Measurements from ENCODE around the gene FCAMR.

FCAMR gene

DNA sequence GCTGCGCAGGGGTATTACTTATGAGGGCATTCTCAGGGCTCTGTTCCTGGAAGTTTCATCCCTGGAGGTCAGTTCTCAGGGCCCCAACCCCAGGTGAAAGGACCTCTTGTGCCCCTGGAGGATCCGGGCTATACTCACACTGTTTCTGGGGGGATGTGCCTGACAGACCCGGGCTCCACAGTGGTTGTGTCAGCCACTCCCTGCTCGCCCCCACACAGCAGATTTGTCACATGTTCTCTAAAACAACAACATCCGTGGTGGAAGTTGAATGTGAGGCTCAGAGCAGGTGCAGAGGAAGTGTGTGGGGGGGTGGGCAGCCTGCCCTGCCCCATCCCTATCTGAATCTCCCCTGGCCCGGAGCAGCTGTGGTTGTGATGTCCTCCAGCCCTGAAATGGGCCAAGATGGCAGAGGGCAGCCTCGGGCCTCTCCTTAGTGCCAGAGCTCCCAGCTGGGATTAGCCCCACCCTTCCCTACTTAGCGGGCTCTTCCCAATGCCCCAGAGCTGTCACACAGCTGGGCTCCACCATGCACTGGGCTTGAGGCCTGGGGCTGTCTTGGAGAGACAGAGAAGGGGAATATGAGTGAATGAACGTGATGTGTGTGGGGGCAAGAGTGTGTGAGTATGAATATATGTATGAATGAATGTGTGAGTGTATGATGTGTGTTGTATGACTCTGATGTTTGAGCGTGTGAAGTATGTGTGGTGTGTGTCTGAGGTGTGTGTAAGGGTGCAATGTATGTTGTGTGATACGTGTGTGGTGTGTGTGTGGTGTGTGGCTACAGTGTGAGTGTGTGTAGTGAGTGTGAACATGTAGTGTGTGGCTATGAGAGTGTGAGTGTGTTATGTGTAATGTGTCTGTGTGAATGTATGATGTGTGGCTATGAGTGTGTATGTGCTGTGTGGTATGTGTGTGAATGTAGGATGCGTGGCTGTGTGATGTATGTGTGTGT is 47.0 kb downstream of the FCAMR start:
- TF ChIP-seq EZH2phosphoT487 (IDR thresholded peaks at IDR 0.05; ENCODE audit: low read depth): no peak
- TF ChIP-seq, protein P1, sequence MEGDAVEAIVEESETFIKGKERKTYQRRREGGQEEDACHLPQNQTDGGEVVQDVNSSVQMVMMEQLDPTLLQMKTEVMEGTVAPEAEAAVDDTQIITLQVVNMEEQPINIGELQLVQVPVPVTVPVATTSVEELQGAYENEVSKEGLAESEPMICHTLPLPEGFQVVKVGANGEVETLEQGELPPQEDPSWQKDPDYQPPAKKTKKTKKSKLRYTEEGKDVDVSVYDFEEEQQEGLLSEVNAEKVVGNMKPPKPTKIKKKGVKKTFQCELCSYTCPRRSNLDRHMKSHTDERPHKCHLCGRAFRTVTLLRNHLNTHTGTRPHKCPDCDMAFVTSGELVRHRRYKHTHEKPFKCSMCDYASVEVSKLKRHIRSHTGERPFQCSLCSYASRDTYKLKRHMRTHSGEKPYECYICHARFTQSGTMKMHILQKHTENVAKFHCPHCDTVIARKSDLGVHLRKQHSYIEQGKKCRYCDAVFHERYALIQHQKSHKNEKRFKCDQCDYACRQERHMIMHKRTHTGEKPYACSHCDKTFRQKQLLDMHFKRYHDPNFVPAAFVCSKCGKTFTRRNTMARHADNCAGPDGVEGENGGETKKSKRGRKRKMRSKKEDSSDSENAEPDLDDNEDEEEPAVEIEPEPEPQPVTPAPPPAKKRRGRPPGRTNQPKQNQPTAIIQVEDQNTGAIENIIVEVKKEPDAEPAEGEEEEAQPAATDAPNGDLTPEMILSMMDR (IDR thresholded peaks at IDR 0.05; ENCODE audit: low read depth, low read length): no peak
- H3K27me3 ChIP-seq (ENCODE audit: low read depth, low read length): no peaks in the 10 kb centered on the region
- H3K9ac ChIP-seq (ENCODE audit: low read length): peak overlapping the region; percentile 90

DNA sequence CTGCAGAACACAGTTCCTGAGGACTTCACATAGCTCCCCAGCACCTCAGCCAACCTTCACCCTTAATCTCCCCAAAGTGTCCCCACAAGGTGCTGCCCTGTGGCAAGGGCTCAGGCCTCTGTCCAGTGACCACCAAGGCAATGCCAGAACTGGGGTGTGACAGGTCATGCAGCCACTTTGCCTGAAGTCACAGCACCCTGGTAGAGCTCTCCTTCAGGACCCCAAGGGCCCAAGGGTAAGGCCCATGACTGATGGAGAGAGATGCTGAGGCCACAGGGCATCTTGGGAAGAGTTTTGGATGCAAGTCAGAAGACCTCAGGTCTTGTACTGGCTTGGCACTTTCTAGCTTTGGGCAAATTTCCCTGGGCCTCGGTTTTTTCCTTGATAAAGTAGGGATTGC is 47.7 kb downstream of the FCAMR start:
- Histone ChIP-seq H3K27ac (ENCODE audit: low read length) (peak overlapping the region; percentile 97), H3K27me3 (ENCODE audit: low read depth, low read length) (no peaks in the 10 kb centered on the region), H3K4me2 (ENCODE audit: low read length) (peak overlapping the region; percentile 90), H2AFZ (ENCODE audit: low read depth, low read length) (no peak overlapping the region; the same call in 1 of the 2 replicates), H3K36me3 (replicated peaks; ENCODE audit: low read depth, low read length) (no peaks in the 10 kb centered on the region), H3K9ac (ENCODE audit: low read length) (peak overlapping the region; percentile 90), H3K79me2 (ENCODE audit: low read length) (peaks cover 18% of the 10 kb centered on the region), H3K4me3 (ENCODE audit: low read length) (peak overlapping the region; percentile 73), H4K20me1 (ENCODE audit: insufficient read depth, low read length) (no peaks in the 10 kb centered on the region), H3K9me3 (ENCODE audit: insufficient read depth, low read length) (no peaks in the 10 kb centered on the region), H3K4me1 (ENCODE audit: low read length) (peaks cover 70% of the 10 kb centered on the region)
- TF ChIP-seq, protein P1 (IDR thresholded peaks at IDR 0.05; ENCODE audit: low read depth, low read length): no peak
- TF ChIP-seq EZH2phosphoT487 (IDR thresholded peaks at IDR 0.05; ENCODE audit: low read depth): no peak

More for the DNA sequence above, 47.0 kb downstream of the FCAMR start:
- H3K36me3 ChIP-seq (replicated peaks; ENCODE audit: low read depth, low read length): no peaks in the 10 kb centered on the region
- H3K4me2 ChIP-seq (ENCODE audit: low read length): peak overlapping the region; percentile 90
- no peaks in the 10 kb centered on the region for H4K20me1 ChIP-seq (ENCODE audit: insufficient read depth, low read length)
- H3K79me2 ChIP-seq (ENCODE audit: low read length): peaks cover 18% of the 10 kb centered on the region
- peak overlapping the region; percentile 73 for H3K4me3 ChIP-seq (ENCODE audit: low read length)
- H3K9me3 ChIP-seq (ENCODE audit: insufficient read depth, low read length): no peaks in the 10 kb centered on the region
- no peak overlapping the region for H2AFZ ChIP-seq (ENCODE audit: low read depth, low read length)
- peak overlapping the region; percentile 97 for H3K27ac ChIP-seq (ENCODE audit: low read length)
- H3K4me1 ChIP-seq (ENCODE audit: low read length): peaks cover 78% of the 10 kb centered on the region

DNA sequence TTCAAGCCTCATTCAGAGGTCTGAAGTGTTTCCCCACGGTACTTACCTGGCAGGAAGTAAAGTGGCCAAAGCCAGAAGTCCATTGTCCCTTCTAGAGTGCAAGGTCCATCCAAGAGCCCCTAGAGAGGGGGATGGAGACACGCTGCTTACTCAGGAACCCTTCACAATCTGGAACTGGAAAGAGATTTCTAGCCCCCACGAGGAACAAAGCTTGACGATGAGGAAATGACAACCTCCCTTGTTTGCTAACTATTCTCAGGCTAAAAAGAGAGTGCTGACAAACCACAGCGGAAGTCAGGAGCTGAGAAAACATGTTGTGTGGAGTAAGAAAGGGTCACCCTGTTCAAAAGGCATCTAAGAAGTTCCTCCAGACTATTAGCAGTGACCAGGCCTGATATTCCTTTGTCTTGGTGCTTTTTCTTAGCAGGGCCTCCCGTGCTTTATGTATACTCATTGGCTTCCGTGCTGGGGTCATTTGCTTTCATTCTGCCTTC is 48.4 kb downstream of the FCAMR start, which contains the start of gene FCMR:
Gene FCMR (minus strand): TSS at position 170 of the 494 bp plus-strand sequence. CDS start 87 bp downstream, at position 83.
- Histone ChIP-seq H3K79me2 (ENCODE audit: low read length) (peaks cover 18% of the 10 kb centered on the region), H2AFZ (ENCODE audit: low read depth, low read length) (peak within 1 kb of the TSS; percentile 17)
- no peak for TF ChIP-seq EZH2phosphoT487 (IDR thresholded peaks at IDR 0.05; ENCODE audit: low read depth)
- TF ChIP-seq, protein P1 (IDR thresholded peaks at IDR 0.05; ENCODE audit: low read depth, low read length): no peak

DNA sequence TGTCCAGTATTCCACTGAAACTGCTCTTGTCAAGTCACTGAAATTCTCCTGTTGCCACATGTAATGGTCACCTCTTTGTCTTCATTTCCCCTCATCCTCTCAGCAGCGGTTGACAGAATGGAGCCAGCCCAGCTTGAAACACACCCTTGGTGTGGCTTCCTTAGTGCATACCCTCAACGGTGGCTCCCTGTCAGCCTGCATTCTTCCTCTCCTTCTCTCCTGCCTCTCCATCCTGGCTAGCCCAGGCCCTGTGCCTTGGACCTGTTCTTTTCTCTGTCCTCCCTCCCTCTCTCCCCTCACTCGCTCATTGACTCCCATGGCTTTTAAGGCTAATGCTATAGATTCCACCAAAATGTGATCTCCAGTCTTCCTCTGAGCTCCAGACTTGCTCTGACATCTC is 52.2 kb downstream of the FCAMR start:
- peaks cover 29% of the 10 kb centered on the region for H3K4me1 ChIP-seq (ENCODE audit: low read length)
- peaks cover 6% of the 10 kb centered on the region; the same call in 1 of the 2 replicates for H3K79me2 ChIP-seq (ENCODE audit: low read length)
- H3K9me3 ChIP-seq (ENCODE audit: insufficient read depth, low read length): no peaks in the 10 kb centered on the region
- no peaks in the 10 kb centered on the region for H4K20me1 ChIP-seq (ENCODE audit: insufficient read depth, low read length)
- H3K27ac ChIP-seq (ENCODE audit: low read length): no peak overlapping the region
- H3K4me2 ChIP-seq (ENCODE audit: low read length): no peak overlapping the region
- no peak overlapping the region for H3K4me3 ChIP-seq (ENCODE audit: low read length)
- TF ChIP-seq EZH2phosphoT487 (IDR thresholded peaks at IDR 0.05; ENCODE audit: low read depth): no peak
- TF ChIP-seq, protein P1 (IDR thresholded peaks at IDR 0.05; ENCODE audit: low read depth, low read length): no peak
- no peaks in the 10 kb centered on the region for H3K36me3 ChIP-seq (replicated peaks; ENCODE audit: low read depth, low read length)
- H3K27me3 ChIP-seq (ENCODE audit: low read depth, low read length): no peaks in the 10 kb centered on the region
- no peak overlapping the region for H2AFZ ChIP-seq (ENCODE audit: low read depth, low read length)
- H3K9ac ChIP-seq (ENCODE audit: low read length): no peak overlapping the region

More for the DNA sequence above, 48.4 kb downstream of the FCAMR start, which contains the start of gene FCMR:
- no peaks in the 10 kb centered on the region for H4K20me1 ChIP-seq (ENCODE audit: insufficient read depth, low read length)
- H3K27me3 ChIP-seq (ENCODE audit: low read depth, low read length): no peaks in the 10 kb centered on the region
- H3K36me3 ChIP-seq (replicated peaks; ENCODE audit: low read depth, low read length): no peaks in the 10 kb centered on the region
- peaks cover 64% of the 10 kb centered on the region for H3K4me1 ChIP-seq (ENCODE audit: low read length)
- H3K4me3 ChIP-seq (ENCODE audit: low read length): peak within 1 kb of the TSS; percentile 73
- peak within 1 kb of the TSS; percentile 90 for H3K4me2 ChIP-seq (ENCODE audit: low read length)
- H3K27ac ChIP-seq (ENCODE audit: low read length): peak within 1 kb of the TSS; percentile 97
- H3K9me3 ChIP-seq (ENCODE audit: insufficient read depth, low read length): no peaks in the 10 kb centered on the region
- H3K9ac ChIP-seq (ENCODE audit: low read length): peak within 1 kb of the TSS; percentile 90
